Erythroblast (primary cell): ENCODE results near the gene FDX2.

Experiments
- GATA1 ChIP-seq: IDR thresholded peaks from 2 replicates; pipeline ENCODE4 v1.6.1; 2011; ENCODE audit warnings: low read depth, mild to moderate bottlenecking, control low read depth, low read length, moderate library complexity
- POLR2A ChIP-seq: IDR thresholded peaks from 2 replicates; pipeline ENCODE4 v1.6.1; 2011; ENCODE audit warnings: mild to moderate bottlenecking, low read length

DNA sequence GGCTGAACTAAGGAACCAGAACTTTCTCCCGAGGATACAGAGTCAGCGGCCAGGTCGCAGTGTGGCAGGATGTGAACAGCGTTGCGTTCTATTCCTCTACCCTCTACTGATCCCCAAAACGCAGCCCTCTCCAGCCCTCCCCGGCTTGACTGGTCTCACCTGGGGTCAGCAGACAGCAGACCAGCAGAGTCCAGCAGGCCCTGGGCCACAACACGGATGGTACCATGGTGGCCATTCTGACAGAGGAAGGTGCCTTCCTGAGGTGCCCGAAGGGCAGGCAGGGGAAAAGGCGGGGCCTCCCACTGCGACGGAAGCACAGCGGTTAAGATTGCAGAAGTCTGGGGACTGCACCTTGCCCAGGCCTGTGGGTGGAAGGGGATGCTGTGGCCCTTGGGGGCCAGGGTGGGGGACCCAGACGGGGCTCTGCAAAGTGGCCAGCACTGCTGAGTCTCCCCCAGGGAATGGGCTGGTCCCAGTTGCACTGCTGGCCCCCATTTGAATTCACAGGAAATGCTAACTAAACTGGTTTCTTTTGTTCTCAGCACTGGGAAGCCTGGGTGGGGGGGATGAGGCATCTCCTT is 23.7 kb upstream of the FDX2 start, which contains the start of gene ICAM3:
- TF ChIP-seq POLR2A (no peak), GATA1 (no peak)
